Thyroid gland (tissue), 4 donors: ENCODE results near the gene PAPPA2. TPM values are rescaled to one million over a fixed set of nuclear protein-coding genes. Genes with fewer than 3 reads are reported as not detected.

Experiments
- DNase-seq, 2 donors: peaks; one replicate each; pipeline ENCODE4 v3.0.0-alpha.2; 2019
- H3K27ac ChIP-seq, 3 donors: fragments of 200-600 bp; sonication (generic); 1 replicate in 2 of 3; 2 replicates in 1 of 3; pipeline ENCODE4 v1.5.1; 2016 to 2019; ENCODE audit warnings: mild to moderate bottlenecking in 1 of 3, moderate library complexity in 1 of 3
- H3K27me3 ChIP-seq: fragments of 200-600 bp; sonication (generic); one replicate; pipeline ENCODE4 v1.5.1; 2019
- H3K36me3 ChIP-seq, 2 donors: fragments of 200-600 bp; sonication (generic); one replicate each; pipeline ENCODE4 v1.5.1; 2016 to 2019
- H3K4me1 ChIP-seq, 2 donors: fragments of 200-600 bp; sonication (generic); one replicate each; pipeline ENCODE4 v1.5.1; 2017 to 2019
- H3K4me3 ChIP-seq, 3 donors: fragments of 200-600 bp; sonication (generic); replicated peaks in 1 of 3; 1 replicate in 2 of 3; 2 replicates in 1 of 3; pipeline ENCODE4 v1.5.1; 2016; ENCODE audit warnings: mild to moderate bottlenecking in 1 of 3
- H3K9me3 ChIP-seq: fragments of 200-600 bp; sonication (generic); one replicate; pipeline ENCODE4 v1.5.1; 2017
- POLR2A ChIP-seq, 2 donors: fragments of 450-650 bp; IDR thresholded peaks; one replicate each; pipeline ENCODE4 v1.6.1; 2017; ENCODE audit warnings: antibody characterized with exemption in 2 of 2, mild to moderate bottlenecking in 2 of 2, moderate library complexity in 1 of 2
- WGBS, 2 donors: methylation state at CpG; one replicate each; pipeline ENCODE4 v1.1.5; 2017; 5-methylcytosine and 5-hydroxymethylcytosine counted together
- intact Hi-C: fragments of 100-400 bp; cut with DNase I; formaldehyde crosslinking; loops from one replicate; pipeline ENCODE4 v1.15.1; 2023
- total RNA-seq, 4 donors: library from RNA; depleted of rRNA; stranded (reverse); fragments of >200 nt; gene quantifications; one replicate each; pipeline ENCODE4 v1.2.3, GENCODE V29; 2016
- TF ChIP-seq, protein P1 (sequence below), 6 experiments: fragments of 200-600 bp in 3 of 6; fragments of 450-650 bp in 3 of 6; sonication (generic) in 3 of 6; IDR thresholded peaks; one replicate each; pipeline ENCODE4 v1.5.1; 2016 to 2019; ENCODE audit warnings: antibody characterized with exemption in 6 of 6, mild to moderate bottlenecking in 2 of 6, inconsistent platforms in 1 of 6, moderate library complexity in 1 of 6

The PAPPA2 gene
- total RNA-seq, 4 donors from 2014 or later = 1.1 to 2.7 (median 1.6) TPM

DNA sequence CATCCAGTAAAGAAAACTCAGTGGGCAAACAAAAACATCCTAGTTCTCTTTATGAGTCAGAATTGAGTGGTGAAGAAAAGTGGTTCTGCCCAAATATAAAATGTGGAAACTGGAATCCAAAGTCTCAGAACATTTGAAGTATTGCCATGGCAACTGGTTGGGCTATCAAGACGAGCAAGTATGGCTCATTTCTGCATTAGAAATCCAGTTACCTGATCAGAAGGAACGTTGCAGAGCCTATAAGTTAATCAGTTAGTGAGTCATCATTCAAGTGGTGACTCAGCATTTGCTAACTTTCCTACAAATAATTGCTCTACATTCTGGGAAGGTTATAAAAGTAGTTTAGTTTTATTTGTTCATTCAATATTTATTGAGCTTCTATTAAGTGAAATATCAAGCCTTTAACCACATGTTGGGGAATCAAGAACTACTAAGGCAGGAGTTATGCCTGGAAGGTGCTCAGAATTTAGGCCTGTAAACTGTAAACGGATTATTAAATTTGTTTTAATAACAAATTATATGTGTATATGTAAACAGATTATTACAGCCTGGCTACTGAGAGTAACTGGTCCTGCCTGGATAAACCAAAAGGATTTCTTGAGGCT lies 104.3 kb downstream of the PAPPA2 start:
- H3K9me3 ChIP-seq = no peaks in the 10 kb centered on the region
- no peak for TF ChIP-seq POLR2A (IDR thresholded peaks at IDR 0.05)
- TF ChIP-seq, protein P1, sequence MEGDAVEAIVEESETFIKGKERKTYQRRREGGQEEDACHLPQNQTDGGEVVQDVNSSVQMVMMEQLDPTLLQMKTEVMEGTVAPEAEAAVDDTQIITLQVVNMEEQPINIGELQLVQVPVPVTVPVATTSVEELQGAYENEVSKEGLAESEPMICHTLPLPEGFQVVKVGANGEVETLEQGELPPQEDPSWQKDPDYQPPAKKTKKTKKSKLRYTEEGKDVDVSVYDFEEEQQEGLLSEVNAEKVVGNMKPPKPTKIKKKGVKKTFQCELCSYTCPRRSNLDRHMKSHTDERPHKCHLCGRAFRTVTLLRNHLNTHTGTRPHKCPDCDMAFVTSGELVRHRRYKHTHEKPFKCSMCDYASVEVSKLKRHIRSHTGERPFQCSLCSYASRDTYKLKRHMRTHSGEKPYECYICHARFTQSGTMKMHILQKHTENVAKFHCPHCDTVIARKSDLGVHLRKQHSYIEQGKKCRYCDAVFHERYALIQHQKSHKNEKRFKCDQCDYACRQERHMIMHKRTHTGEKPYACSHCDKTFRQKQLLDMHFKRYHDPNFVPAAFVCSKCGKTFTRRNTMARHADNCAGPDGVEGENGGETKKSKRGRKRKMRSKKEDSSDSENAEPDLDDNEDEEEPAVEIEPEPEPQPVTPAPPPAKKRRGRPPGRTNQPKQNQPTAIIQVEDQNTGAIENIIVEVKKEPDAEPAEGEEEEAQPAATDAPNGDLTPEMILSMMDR (IDR thresholded peaks at IDR 0.05) = no peak
- intact Hi-C loops = no loop called here
- H3K36me3 ChIP-seq = no peaks in the 10 kb centered on the region
- no peak overlapping the region for H3K27ac ChIP-seq
- no peak for DNase-seq
- H3K27me3 ChIP-seq = no peaks in the 10 kb centered on the region
- H3K4me3 ChIP-seq = no peak overlapping the region
- WGBS, 2 donors = 65 to 80% methylated on average over 3 of the region's 3 CpGs
- no peaks in the 10 kb centered on the region for H3K4me1 ChIP-seq

DNA sequence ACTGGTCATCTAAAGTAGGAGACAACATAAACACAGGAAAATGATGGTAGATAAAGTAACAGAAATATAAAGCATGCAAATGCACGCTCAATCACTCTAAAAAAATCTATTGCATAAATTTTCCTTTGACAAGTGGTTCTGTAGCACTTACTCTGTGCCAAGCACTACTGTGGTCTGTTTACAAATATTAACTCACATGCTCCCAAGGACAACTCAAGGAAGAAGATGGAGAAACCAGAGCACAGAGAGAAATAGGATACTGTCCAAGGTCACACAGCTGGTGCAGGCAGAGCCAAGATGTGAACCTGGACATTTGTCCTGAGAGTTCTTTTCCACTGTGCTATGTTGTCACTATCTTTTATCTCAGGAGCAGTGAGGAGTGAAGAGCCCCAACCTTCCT lies 105.2 kb downstream of the PAPPA2 start:
- H3K9me3 ChIP-seq = no peaks in the 10 kb centered on the region
- TF ChIP-seq, protein P1 (IDR thresholded peaks at IDR 0.05) = no peak
- H3K27ac ChIP-seq = no peak overlapping the region
- no peaks in the 10 kb centered on the region for H3K4me1 ChIP-seq
- no peak for DNase-seq
- H3K4me3 ChIP-seq = no peak overlapping the region
- intact Hi-C loops = no loop called here
- no peaks in the 10 kb centered on the region for H3K36me3 ChIP-seq
- H3K27me3 ChIP-seq = no peaks in the 10 kb centered on the region
- WGBS, 2 donors = 90 to 93% methylated on average over 1 of the region's 1 CpG

DNA sequence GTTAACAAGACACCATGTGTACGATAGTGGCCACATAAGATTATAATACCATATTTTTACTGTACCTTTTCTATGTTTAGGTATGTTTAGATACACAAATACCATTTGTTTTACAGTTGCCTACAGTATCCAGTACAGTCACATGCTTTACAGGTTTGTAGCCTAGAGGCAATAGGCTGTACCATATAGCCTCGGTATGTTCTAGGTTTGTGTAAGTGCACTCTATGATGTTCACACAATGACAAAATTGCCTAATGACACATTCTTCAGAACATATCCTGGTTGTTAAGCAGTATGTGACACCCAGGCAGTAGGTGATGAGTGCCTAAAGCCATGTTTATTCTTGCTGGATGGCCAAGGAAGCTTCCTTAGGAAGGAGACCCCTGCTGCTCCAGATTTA lies 111.8 kb downstream of the PAPPA2 start:
- no peaks in the 10 kb centered on the region for H3K4me1 ChIP-seq
- no peaks in the 10 kb centered on the region for H3K9me3 ChIP-seq
- intact Hi-C loops = no loop called here
- TF ChIP-seq POLR2A (IDR thresholded peaks at IDR 0.05) = no peak
- TF ChIP-seq, protein P1 (IDR thresholded peaks at IDR 0.05) = no peak
- H3K27me3 ChIP-seq = no peaks in the 10 kb centered on the region
- no peak for DNase-seq
- WGBS, 2 donors = 94% methylated on average over 2 of the region's 2 CpGs
- no peak overlapping the region for H3K27ac ChIP-seq
- no peaks in the 10 kb centered on the region for H3K36me3 ChIP-seq
- no peak overlapping the region for H3K4me3 ChIP-seq

DNA sequence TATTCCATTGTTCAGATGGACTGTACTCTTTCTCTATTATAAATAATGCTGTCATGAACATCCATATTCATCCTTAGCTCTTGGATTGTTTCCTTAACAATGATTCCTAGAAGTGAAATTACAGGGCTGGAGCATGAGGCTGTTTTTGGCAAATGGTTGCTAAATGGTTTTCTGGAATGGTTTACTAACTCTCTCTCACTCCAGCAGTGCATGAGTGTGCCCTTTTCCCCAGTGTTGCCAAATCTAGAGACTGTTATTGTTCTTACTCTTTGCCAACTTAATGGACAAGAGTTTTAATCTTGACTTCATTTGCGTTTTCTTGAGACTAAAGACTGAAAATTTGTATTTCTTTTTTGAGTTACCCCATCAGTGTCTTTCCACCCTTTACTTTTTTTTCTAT lies 113.0 kb downstream of the PAPPA2 start:
- intact Hi-C loops = no loop called here

DNA sequence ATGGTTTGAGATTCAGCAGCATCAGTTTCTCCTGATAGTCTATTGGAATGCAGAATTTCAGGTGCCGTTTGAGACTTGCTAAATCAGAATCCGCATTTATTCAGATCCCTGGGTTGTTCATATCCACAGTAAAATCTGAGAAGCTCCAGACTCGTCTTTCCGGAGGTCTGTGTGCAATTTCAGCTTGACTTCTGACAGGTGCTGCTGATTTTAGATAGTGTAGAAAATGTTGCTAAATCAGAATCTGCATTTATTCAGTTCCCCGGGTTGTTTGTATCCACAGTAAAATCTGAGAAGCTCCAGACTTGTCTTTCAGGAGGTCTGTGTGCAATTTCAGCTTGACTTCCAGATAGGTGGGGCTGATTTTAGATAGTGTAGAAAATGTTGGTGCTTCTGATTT lies 113.7 kb downstream of the PAPPA2 start:
- Histone ChIP-seq H3K27me3 (no peaks in the 10 kb centered on the region), H3K4me3 (no peak overlapping the region), H3K36me3 (no peaks in the 10 kb centered on the region), H3K27ac (no peak overlapping the region), H3K9me3 (no peaks in the 10 kb centered on the region), H3K4me1 (no peaks in the 10 kb centered on the region)
- WGBS, 2 donors = 80 to 84% methylated on average over 5 of the region's 5 CpGs
- no peak for DNase-seq
- intact Hi-C loops = no loop called here
- TF ChIP-seq POLR2A (IDR thresholded peaks at IDR 0.05) = no peak
- TF ChIP-seq, protein P1 (IDR thresholded peaks at IDR 0.05) = no peak

More for the DNA sequence above, 113.0 kb downstream of the PAPPA2 start:
- Histone ChIP-seq H3K4me1 (no peaks in the 10 kb centered on the region), H3K36me3 (no peaks in the 10 kb centered on the region), H3K4me3 (no peak overlapping the region), H3K27me3 (no peaks in the 10 kb centered on the region), H3K9me3 (no peaks in the 10 kb centered on the region), H3K27ac (no peak overlapping the region)
- TF ChIP-seq, protein P1 (IDR thresholded peaks at IDR 0.05) = no peak
- TF ChIP-seq POLR2A (IDR thresholded peaks at IDR 0.05) = no peak
- 65 to 68% methylated on average over 1 of the region's 1 CpG for WGBS, 2 donors
- DNase-seq = no peak
